ENCODE data around the gene VPS37B. TPM values are rescaled to one million over a fixed set of nuclear protein-coding genes. Genes with fewer than 3 reads are reported as not detected.
A peak's percentile ranks its signal among the peaks of the same experiment; 100 is the strongest.

VPS37B gene
- total RNA-seq, 8 experiments from 2014 or later, result 13.0 to 107 (median 21.7) TPM

- peak in 5 of 8 experiments; percentile 3 to 19 (median 11) for ATAC-seq (replicated peaks in 6 of 8)
- 73 to 88% (median 79%) methylated on average over 3 to 8 of the region's 43 CpGs; no CpG with 5 or more reads in 5 of the 10 experiments for WGBS, 10 experiments
- in situ Hi-C loops (cut with MboI; ENCODE audit: low pct_unique_long_range_greater_than_20kb in 2 of 9, low sequenced_read_pairs in 9 of 9, unreplicated experiment in 9 of 9), result loop anchor here in 5 of 9 experiments (25.0 kb wide), 2 partner anchors 97 to 372 kb away; partner anchors contain the start of genes ABCB9 (in 4 of the 5), MPHOSPH9 (in 1 of the 5) and MTRFR (in 1 of the 5)
- H3K4me3 ChIP-seq, result no peak overlapping the region
- H3K4me1 ChIP-seq (replicated peaks in 1 of 2), result peaks cover 7 to 15% of the 10 kb centered on the region in 2 donors
- H3K27ac ChIP-seq, result no peak overlapping the region
Measured at GRCh38 chr12:122865268-122866231, 30.4 kb downstream of the VPS37B start.

DNA sequence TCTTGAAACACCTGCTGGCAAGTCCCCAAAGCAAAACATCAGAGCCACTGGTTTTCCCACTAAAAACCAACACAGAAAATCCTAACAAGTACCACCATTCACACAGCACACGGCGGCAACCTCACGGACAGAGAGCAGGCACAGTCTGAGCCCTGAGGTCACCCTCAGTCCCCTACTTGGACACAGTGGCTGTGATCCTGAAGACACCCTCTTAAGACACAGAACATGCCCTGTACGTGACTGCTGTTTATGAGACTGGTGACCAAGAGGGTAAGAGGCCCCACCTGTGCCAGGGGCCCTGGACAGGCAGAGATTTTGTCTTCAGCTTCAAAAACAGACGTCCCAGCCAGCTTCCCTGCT, 31.1 kb downstream of the VPS37B start:
- ATAC-seq (replicated peaks in 6 of 8), result no peak
- H3K27ac ChIP-seq, result no peak overlapping the region
- in situ Hi-C loops (cut with MboI; ENCODE audit: low pct_unique_long_range_greater_than_20kb in 2 of 9, low sequenced_read_pairs in 9 of 9, unreplicated experiment in 9 of 9), result loop anchor here in 5 of 9 experiments (25.0 kb wide), 2 partner anchors 97 to 372 kb away; partner anchors contain the start of genes ABCB9 (in 4 of the 5), MPHOSPH9 (in 1 of the 5) and MTRFR (in 1 of the 5)
- H3K4me1 ChIP-seq (replicated peaks in 1 of 2), result peaks cover 6 to 12% of the 10 kb centered on the region in 2 donors
- no peak overlapping the region for H3K4me3 ChIP-seq
- 80 to 93% (median 90%) methylated on average over 1 to 5 of the region's 5 CpGs; no CpG with 5 or more reads in 5 of the 10 experiments for WGBS, 10 experiments

DNA sequence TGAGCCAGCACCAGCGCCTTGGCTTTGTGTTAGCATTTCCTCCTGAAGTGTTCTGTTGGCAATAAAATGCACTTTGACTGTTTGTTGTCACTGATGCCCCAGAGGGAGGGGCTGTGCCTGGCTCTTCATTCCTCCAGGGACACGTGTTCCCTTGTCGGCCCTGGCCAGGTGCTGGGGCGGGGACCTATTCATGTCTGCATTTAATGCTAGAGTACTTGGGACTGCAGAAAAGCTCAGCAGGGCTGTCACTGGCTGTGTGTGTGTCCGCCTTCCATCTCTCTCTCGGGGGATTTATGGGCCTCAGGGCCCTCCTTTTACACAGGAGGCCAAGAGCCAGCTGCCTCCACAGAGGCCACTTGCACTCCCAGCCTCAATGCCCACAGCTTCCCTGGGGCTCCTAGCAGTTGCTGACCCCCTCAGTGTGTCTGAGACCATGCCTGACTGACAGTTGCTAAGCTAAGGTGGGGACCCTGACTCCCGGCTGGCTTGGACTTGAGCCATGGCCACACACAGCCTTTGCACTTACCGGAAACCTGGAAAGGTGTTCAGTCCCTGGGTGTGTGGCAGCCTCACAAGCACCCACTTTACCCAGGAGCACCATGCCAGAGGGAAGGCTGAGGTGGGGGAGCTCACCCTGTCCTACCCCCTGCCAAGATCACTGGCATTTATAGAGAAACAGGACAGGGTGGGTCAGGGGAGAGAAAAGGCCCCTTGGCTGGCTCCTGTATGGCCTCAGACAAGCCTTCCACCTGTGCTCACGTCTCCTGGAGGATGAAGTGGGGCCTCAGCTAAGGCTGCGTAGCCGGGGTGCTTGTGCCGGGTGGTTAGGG, 32.8 kb downstream of the VPS37B start:
- Histone ChIP-seq H3K4me1 (replicated peaks in 1 of 2) (peaks cover 6 to 12% of the 10 kb centered on the region in 2 donors), H3K27ac (peak overlapping the region; percentile 1 to 69), H3K4me3 (no peak overlapping the region)
- ATAC-seq (replicated peaks in 6 of 8), result peak in 7 of 8 experiments; percentile 11 to 46 (median 28)
- WGBS, 10 experiments, result 87 to 100% (median 93%) methylated on average over 1 to 6 of the region's 12 CpGs; no CpG with 5 or more reads in 4 of the 10 experiments
- in situ Hi-C loops (cut with MboI; ENCODE audit: low pct_unique_long_range_greater_than_20kb in 2 of 9, low sequenced_read_pairs in 9 of 9, unreplicated experiment in 9 of 9), result loop anchor here in 5 of 9 experiments (25.0 kb wide), 2 partner anchors 99 to 374 kb away; partner anchors contain the start of genes ABCB9 (in 4 of the 5), MPHOSPH9 (in 1 of the 5) and MTRFR (in 1 of the 5)

DNA sequence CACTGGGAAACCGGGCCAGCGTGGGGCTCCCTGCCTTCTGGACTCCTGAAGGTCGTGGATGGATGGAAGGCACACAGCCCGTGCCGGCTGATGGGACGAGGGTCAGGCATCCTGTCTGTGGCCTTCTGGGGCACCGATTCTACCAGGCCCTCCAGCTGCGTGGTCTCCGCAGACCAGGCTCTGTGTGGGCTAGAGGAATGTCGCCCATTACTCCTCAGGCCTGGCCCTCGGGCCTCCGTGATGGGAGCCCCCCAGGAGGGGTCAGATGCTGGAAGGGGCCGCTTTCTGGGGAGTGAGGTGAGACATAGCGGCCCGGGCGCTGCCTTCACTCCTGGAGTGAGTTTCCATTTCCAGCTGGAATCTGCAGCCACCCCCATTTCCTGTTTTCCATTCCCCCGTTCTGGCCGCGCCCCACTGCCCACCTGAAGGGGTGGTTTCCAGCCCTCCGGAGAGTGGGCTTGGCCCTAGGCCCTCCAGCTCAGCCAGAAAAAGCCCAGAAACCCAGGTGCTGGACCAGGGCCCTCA, 33.8 kb downstream of the VPS37B start:
- ATAC-seq (replicated peaks in 6 of 8), result no peak
- in situ Hi-C loops (cut with MboI; ENCODE audit: low pct_unique_long_range_greater_than_20kb in 2 of 9, low sequenced_read_pairs in 9 of 9, unreplicated experiment in 9 of 9), result loop anchor here in 5 of 9 experiments (25.0 kb wide), 2 partner anchors 100 to 375 kb away; partner anchors contain the start of genes ABCB9 (in 4 of the 5), MPHOSPH9 (in 1 of the 5) and MTRFR (in 1 of the 5)
- 20 to 100% (median 90%) methylated on average over 1 to 5 of the region's 20 CpGs; no CpG with 5 or more reads in 6 of the 10 experiments for WGBS, 10 experiments
- Histone ChIP-seq H3K27ac (peak overlapping the region in 1 of 2 donors; percentile 59), H3K4me3 (no peak overlapping the region), H3K4me1 (replicated peaks in 1 of 2) (peaks cover 6 to 12% of the 10 kb centered on the region in 2 donors)

- peaks cover 6 to 12% of the 10 kb centered on the region in 2 donors for H3K4me1 ChIP-seq (replicated peaks in 1 of 2)
- no peak overlapping the region for H3K27ac ChIP-seq
- no peak overlapping the region for H3K4me3 ChIP-seq
- in situ Hi-C loops (cut with MboI; ENCODE audit: low pct_unique_long_range_greater_than_20kb in 2 of 9, low sequenced_read_pairs in 9 of 9, unreplicated experiment in 9 of 9), result loop anchor here in 5 of 9 experiments (25.0 kb wide), 2 partner anchors 101 to 376 kb away; partner anchors contain the start of genes ABCB9 (in 4 of the 5), MPHOSPH9 (in 1 of the 5) and MTRFR (in 1 of the 5)
- peak in 1 of 8 experiments; percentile 0 for ATAC-seq (replicated peaks in 6 of 8)
- 40 to 100% methylated on average over 1 of the region's 5 CpGs; no CpG with 5 or more reads in 8 of the 10 experiments for WGBS, 10 experiments
Measured at GRCh38 chr12:122861587-122861970, 34.3 kb downstream of the VPS37B start.

- ATAC-seq (replicated peaks in 6 of 8), result peak in 1 of 8 experiments; percentile 0
- no peak overlapping the region for H3K27ac ChIP-seq
- no peak overlapping the region for H3K4me3 ChIP-seq
- 86 to 100% methylated on average over 4 of the region's 23 CpGs; no CpG with 5 or more reads in 8 of the 10 experiments for WGBS, 10 experiments
- peaks cover 6 to 12% of the 10 kb centered on the region in 2 donors for H3K4me1 ChIP-seq (replicated peaks in 1 of 2)
- in situ Hi-C loops (cut with MboI; ENCODE audit: low pct_unique_long_range_greater_than_20kb in 2 of 9, low sequenced_read_pairs in 9 of 9, unreplicated experiment in 9 of 9), result loop anchor here in 5 of 9 experiments (25.0 kb wide), 2 partner anchors 101 to 376 kb away; partner anchors contain the start of genes ABCB9 (in 4 of the 5), MPHOSPH9 (in 1 of the 5) and MTRFR (in 1 of the 5)
Measured at GRCh38 chr12:122860854-122861586, 34.9 kb downstream of the VPS37B start.

- in situ Hi-C loops (cut with MboI; ENCODE audit: low pct_unique_long_range_greater_than_20kb in 2 of 9, low sequenced_read_pairs in 9 of 9, unreplicated experiment in 9 of 9), result loop anchor here in 5 of 9 experiments (25.0 kb wide), 2 partner anchors 102 to 377 kb away; partner anchors contain the start of genes ABCB9 (in 4 of the 5), MPHOSPH9 (in 1 of the 5) and MTRFR (in 1 of the 5)
- WGBS, 10 experiments, result 0 to 70% methylated on average over 1 to 2 of the region's 28 CpGs; no CpG with 5 or more reads in 8 of the 10 experiments
- ATAC-seq (replicated peaks in 6 of 8), result peak; percentile 57 to 75 (median 68)
- no peak overlapping the region for H3K27ac ChIP-seq
- H3K4me3 ChIP-seq, result peak overlapping the region in 1 of 5 donors; percentile 3
- peaks cover 6 to 12% of the 10 kb centered on the region in 2 donors for H3K4me1 ChIP-seq (replicated peaks in 1 of 2)
Measured at GRCh38 chr12:122860040-122860853, 35.7 kb downstream of the VPS37B start.

GRCh38 chr12:122859303-122860039, 36.5 kb downstream of the VPS37B start:
- WGBS, 10 experiments, result 75 to 100% (median 90%) methylated on average over 1 to 6 of the region's 26 CpGs; no CpG with 5 or more reads in 7 of the 10 experiments
- Histone ChIP-seq H3K4me3 (no peak overlapping the region), H3K4me1 (replicated peaks in 1 of 2) (peaks cover 6 to 12% of the 10 kb centered on the region in 2 donors), H3K27ac (no peak overlapping the region)
- in situ Hi-C loops (cut with MboI; ENCODE audit: low pct_unique_long_range_greater_than_20kb in 2 of 9, low sequenced_read_pairs in 9 of 9, unreplicated experiment in 9 of 9), result loop anchor here in 5 of 9 experiments (10.0 to 25.0 kb wide), 3 partner anchors 95 to 378 kb away; partner anchors contain the start of genes ABCB9 (in 4 of the 5), MPHOSPH9 (in 1 of the 5) and MTRFR (in 1 of the 5)
- ATAC-seq (replicated peaks in 6 of 8), result peak in 4 of 8 experiments; percentile 0 to 5 (median 4)

DNA sequence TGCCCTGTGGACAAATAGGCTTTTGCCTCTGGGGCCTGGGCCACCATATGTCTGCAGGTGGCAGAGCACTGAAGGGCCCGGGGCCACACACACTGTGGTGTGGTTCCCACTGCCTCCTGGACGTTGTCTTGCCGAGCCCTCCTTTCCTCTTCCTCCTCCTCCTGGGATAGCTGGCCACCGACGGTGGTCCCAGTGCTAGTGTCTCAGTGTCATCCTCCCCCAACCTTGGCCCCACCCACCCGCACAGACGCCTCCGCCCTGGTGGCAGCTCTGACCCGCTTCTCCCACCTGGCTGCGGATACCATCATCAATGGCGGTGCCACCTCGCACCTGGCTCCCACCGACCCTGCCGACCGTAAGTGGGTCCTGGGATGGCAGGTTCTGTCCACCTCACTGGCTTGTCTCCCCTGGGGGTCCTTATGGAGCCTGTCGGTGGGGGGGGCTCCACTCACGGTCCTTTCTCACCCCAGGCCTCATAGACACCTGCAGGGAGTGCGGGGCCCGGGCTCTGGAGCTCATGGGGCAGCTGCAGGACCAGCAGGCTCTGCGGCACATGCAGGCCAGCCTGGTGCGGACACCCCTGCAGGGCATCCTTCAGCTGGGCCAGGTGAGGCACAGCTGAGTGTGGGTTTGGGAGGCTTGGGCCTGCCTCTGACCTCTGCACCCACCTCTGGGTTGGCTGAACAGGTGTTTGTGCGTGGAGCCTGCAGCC, 37.2 kb downstream of the VPS37B start:
- ATAC-seq (replicated peaks in 6 of 8), result no peak
- 80 to 100% methylated on average over 1 to 3 of the region's 22 CpGs; no CpG with 5 or more reads in 8 of the 10 experiments for WGBS, 10 experiments

More for the DNA sequence above, 37.2 kb downstream of the VPS37B start:
- no peak overlapping the region for H3K4me3 ChIP-seq
- peaks cover 6 to 12% of the 10 kb centered on the region in 2 donors for H3K4me1 ChIP-seq (replicated peaks in 1 of 2)
- H3K27ac ChIP-seq, result no peak overlapping the region
- in situ Hi-C loops (cut with MboI; ENCODE audit: low pct_unique_long_range_greater_than_20kb in 2 of 9, low sequenced_read_pairs in 9 of 9, unreplicated experiment in 9 of 9), result loop anchor here in 5 of 9 experiments (10.0 to 25.0 kb wide), 3 partner anchors 96 to 379 kb away; partner anchors contain the start of genes ABCB9 (in 4 of the 5), MPHOSPH9 (in 1 of the 5) and MTRFR (in 1 of the 5)

All from motor neuron (in vitro differentiated cells).